ENCODE data around the gene KIAA0040.

DNA sequence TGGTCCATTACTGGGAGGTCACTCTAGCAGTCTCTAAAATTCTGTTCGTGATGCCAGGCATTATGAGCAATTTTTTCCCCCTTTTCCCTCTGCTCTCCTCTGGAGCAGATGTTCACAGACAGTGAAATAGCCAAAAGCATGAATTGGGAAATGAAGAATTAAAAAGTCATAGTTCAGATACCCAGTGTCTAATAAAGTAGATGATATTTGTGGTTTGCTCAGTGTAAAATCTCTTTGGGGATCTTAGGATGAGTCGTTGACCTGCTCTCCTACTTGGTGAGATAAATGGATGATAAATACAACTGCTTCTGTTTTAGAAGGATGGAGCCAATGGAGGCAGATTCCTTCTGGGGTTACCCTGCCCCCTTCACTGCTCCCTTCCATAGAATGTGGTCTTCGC lies 56.3 kb downstream of the KIAA0040 start:
- TF ChIP-seq, protein P1, sequence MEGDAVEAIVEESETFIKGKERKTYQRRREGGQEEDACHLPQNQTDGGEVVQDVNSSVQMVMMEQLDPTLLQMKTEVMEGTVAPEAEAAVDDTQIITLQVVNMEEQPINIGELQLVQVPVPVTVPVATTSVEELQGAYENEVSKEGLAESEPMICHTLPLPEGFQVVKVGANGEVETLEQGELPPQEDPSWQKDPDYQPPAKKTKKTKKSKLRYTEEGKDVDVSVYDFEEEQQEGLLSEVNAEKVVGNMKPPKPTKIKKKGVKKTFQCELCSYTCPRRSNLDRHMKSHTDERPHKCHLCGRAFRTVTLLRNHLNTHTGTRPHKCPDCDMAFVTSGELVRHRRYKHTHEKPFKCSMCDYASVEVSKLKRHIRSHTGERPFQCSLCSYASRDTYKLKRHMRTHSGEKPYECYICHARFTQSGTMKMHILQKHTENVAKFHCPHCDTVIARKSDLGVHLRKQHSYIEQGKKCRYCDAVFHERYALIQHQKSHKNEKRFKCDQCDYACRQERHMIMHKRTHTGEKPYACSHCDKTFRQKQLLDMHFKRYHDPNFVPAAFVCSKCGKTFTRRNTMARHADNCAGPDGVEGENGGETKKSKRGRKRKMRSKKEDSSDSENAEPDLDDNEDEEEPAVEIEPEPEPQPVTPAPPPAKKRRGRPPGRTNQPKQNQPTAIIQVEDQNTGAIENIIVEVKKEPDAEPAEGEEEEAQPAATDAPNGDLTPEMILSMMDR (IDR thresholded peaks at IDR 0.05), result no peak
- TF ChIP-seq EZH2 (IDR thresholded peaks at IDR 0.05; ENCODE audit: borderline replicate concordance, insufficient read depth, low read depth, low read length, poor library complexity, severe bottlenecking), result no peak

All from B cell (primary cell).